ENCODE measurements around the gene ZSCAN22. TPM values are rescaled to one million over a fixed set of nuclear protein-coding genes. Genes with fewer than 3 reads are reported as not detected.

Gene ZSCAN22
- total and polyA plus RNA-seq, 2 donors (not counting 3 experiments of a cell fraction or from before 2014, with no cell fraction given), result 3.6 to 3.7 TPM

GRCh38 chr19:58351558-58351878, 24.7 kb downstream of the ZSCAN22 start:
- no peaks in the 10 kb centered on the region for H3K36me3 ChIP-seq (ENCODE audit: control insufficient read depth in 2 of 2, extremely low read depth in 1 of 2, insufficient read depth in 2 of 2, low read length in 2 of 2)
- FAIRE-seq, result no peak
- H3K4me3 ChIP-seq (replicated peaks in 1 of 3; ENCODE audit: insufficient read depth in 1 of 3, low read depth in 1 of 3, low read length in 3 of 3), result no peak overlapping the region
- ChIA-PET POLR2A (no interaction called here), CTCF (no interaction called here)
- peaks cover 29 to 50% of the 10 kb centered on the region in 2 experiments for H3K27me3 ChIP-seq (ENCODE audit: control insufficient read depth in 2 of 2, insufficient read depth in 2 of 2, low read length in 2 of 2)
- no peak overlapping the region for H3K27ac ChIP-seq (ENCODE audit: insufficient read depth, low read depth, low read length)
- TF ChIP-seq EZH2 (IDR thresholded peaks at IDR 0.05; ENCODE audit: borderline replicate concordance, low read depth, low read length, severe bottlenecking), result no peak
- no peak for TF ChIP-seq POLR2AphosphoS5 (IDR thresholded peaks at IDR 0.05; ENCODE audit: insufficient read depth, low read depth, low read length)
- TF ChIP-seq MAX (IDR thresholded peaks at IDR 0.05; ENCODE audit: insufficient read depth, insufficient read length), result no peak
- TF ChIP-seq FOS (IDR thresholded peaks at IDR 0.05; ENCODE audit: borderline replicate concordance, insufficient read depth, low read length), result no peak
- TF ChIP-seq, protein P1, sequence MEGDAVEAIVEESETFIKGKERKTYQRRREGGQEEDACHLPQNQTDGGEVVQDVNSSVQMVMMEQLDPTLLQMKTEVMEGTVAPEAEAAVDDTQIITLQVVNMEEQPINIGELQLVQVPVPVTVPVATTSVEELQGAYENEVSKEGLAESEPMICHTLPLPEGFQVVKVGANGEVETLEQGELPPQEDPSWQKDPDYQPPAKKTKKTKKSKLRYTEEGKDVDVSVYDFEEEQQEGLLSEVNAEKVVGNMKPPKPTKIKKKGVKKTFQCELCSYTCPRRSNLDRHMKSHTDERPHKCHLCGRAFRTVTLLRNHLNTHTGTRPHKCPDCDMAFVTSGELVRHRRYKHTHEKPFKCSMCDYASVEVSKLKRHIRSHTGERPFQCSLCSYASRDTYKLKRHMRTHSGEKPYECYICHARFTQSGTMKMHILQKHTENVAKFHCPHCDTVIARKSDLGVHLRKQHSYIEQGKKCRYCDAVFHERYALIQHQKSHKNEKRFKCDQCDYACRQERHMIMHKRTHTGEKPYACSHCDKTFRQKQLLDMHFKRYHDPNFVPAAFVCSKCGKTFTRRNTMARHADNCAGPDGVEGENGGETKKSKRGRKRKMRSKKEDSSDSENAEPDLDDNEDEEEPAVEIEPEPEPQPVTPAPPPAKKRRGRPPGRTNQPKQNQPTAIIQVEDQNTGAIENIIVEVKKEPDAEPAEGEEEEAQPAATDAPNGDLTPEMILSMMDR (IDR thresholded peaks at IDR 0.05; ENCODE audit: extremely low read depth in 1 of 2, insufficient read depth in 1 of 2, low read depth in 1 of 2, low read length in 2 of 2), result no peak
- TF ChIP-seq POLR2A (IDR thresholded peaks at IDR 0.05; ENCODE audit: low read depth, low read length), result no peak
- no peak for TF ChIP-seq GATA2 (IDR thresholded peaks at IDR 0.05; ENCODE audit: insufficient read depth, insufficient read length, low read depth, low read length)
- no peak for TF ChIP-seq MYC (IDR thresholded peaks at IDR 0.05; ENCODE audit: low read depth, low read length)
- no peak for TF ChIP-seq JUN (IDR thresholded peaks at IDR 0.05; ENCODE audit: borderline replicate concordance, insufficient read depth, insufficient read length, low read depth)
- no peaks in the 10 kb centered on the region for H4K20me1 ChIP-seq (replicated peaks; ENCODE audit: control insufficient read depth, extremely low read depth, insufficient read depth, low read length)
- H3K9me3 ChIP-seq (replicated peaks; ENCODE audit: control insufficient read depth, insufficient read depth, low read length), result no peaks in the 10 kb centered on the region
- no peak overlapping the region for H2AFZ ChIP-seq (ENCODE audit: low read depth, low read length)
- DNase-seq (ENCODE audit: low read depth, low spot score), result no peak
- H3K9ac ChIP-seq (replicated peaks; ENCODE audit: extremely low read depth, insufficient read depth, low read length), result no peak overlapping the region
- no peaks in the 10 kb centered on the region for H3K79me2 ChIP-seq (ENCODE audit: control insufficient read depth, insufficient read depth, low read length)
- no peaks in the 10 kb centered on the region for H3K9me1 ChIP-seq (replicated peaks; ENCODE audit: control insufficient read depth, extremely low read depth, insufficient read depth, low read length)
- intact Hi-C loops (cut with micrococcal nuclease) (no loop called here), dilution Hi-C loops (cut with MboI; ENCODE audit: extremely low pct_ligation_motif_present, low sequenced_read_pairs) (no loop called here)
- H3K4me1 ChIP-seq (ENCODE audit: control insufficient read depth, extremely low read depth, insufficient read depth, low read length), result peaks cover 5% of the 10 kb centered on the region
- H3K4me2 ChIP-seq (ENCODE audit: insufficient read depth, low read length), result no peak overlapping the region
- no TSS peak for BruUV-seq (replicated peaks)
